NCI-H2029 treated with DMSO at 0.1 percent for 48 hours (cell line): ENCODE measurements around the gene CCDC127.
"Not testable (repeated sequence)": the region's sequence is repeated elsewhere in the genome, so short reads cannot be mapped to it uniquely, and the experiment has no call there.

ENCODE experiments used
- DNase-seq: peaks from one replicate; lab custom pipeline; 2025; lab: John Stamatoyannopoulos, UW

Gene CCDC127

GRCh38 chr5:233426-233825 is 15.5 kb upstream of the CCDC127 start:
- not testable (repeated sequence) for DNase-seq

- no peak for DNase-seq
These were observed 13.7 kb upstream of the CCDC127 start for GRCh38 chr5:231661-232060.

GRCh38 chr5:230711-231110 is 12.8 kb upstream of the CCDC127 start:
- no peak for DNase-seq

- DNase-seq, result no peak
These were observed 10.9 kb upstream of the CCDC127 start for GRCh38 chr5:228886-229285.

- not testable (repeated sequence) for DNase-seq
These were observed 9.4 kb upstream of the CCDC127 start for GRCh38 chr5:227375-227774.

GRCh38 chr5:225334-225733 is 7.4 kb upstream of the CCDC127 start:
- DNase-seq, result no peak

GRCh38 chr5:223791-224190 is 5.8 kb upstream of the CCDC127 start:
- DNase-seq, result no peak

- DNase-seq, result not testable (repeated sequence)
These were observed 5.2 kb upstream of the CCDC127 start for GRCh38 chr5:222951-223715.

- no peak for DNase-seq
These were observed 2.0 kb upstream of the CCDC127 start for GRCh38 chr5:219991-220390.

- DNase-seq, result no peak
These were observed 1.5 kb upstream of the CCDC127 start for GRCh38 chr5:219460-219863.

- DNase-seq, result no peak
These were observed 721 bp upstream of the CCDC127 start for GRCh38 chr5:218457-219291.

GRCh38 chr5:216076-216475 is 1.9 kb downstream of the CCDC127 start:
- not testable (repeated sequence) for DNase-seq

- DNase-seq, result not testable (repeated sequence)
These were observed 2.7 kb downstream of the CCDC127 start for GRCh38 chr5:215256-215655.

GRCh38 chr5:213803-214395 is 4.1 kb downstream of the CCDC127 start:
- DNase-seq, result no peak

- DNase-seq, result no peak
These were observed 9.4 kb downstream of the CCDC127 start for GRCh38 chr5:208449-209114.

- no peak for DNase-seq
These were observed 10.4 kb downstream of the CCDC127 start for GRCh38 chr5:207599-207998.

- DNase-seq, result no peak
These were observed 10.9 kb downstream of the CCDC127 start for GRCh38 chr5:206927-207536.

- DNase-seq, result no peak
These were observed 11.5 kb downstream of the CCDC127 start for GRCh38 chr5:206406-206805.

- DNase-seq, result no peak
These were observed 12.8 kb downstream of the CCDC127 start for GRCh38 chr5:204966-205670.

- no peak for DNase-seq
These were observed 13.5 kb downstream of the CCDC127 start for GRCh38 chr5:204462-204861.

GRCh38 chr5:204001-204400 is 14.0 kb downstream of the CCDC127 start:
- DNase-seq, result no peak
